Osteoblast (primary cell): ENCODE results near the gene OLFML1. TPM values are rescaled to one million over a fixed set of nuclear protein-coding genes. Genes with fewer than 3 reads are reported as not detected.
A peak's percentile ranks its signal among the peaks of the same experiment; 100 is the strongest.

Experiments used
- DNase-seq: peaks from one replicate; pipeline ENCODE4 v3.0.0; 2011; ENCODE audit warnings: low spot score, mixed read lengths; ENCODE audit not compliant: insufficient read length; ENCODE audit errors: missing footprints
- H2AFZ ChIP-seq: 2 replicates; pipeline ENCODE4 v1.6.0; 2011; ENCODE audit warnings: mild to moderate bottlenecking, low read length
- H3K27ac ChIP-seq: 2 replicates; pipeline ENCODE4 v1.5.1; 2011; ENCODE audit warnings: mild to moderate bottlenecking, low read depth, low read length, moderate library complexity
- H3K27me3 ChIP-seq: 2 replicates; pipeline ENCODE4 v1.6.0; 2012; ENCODE audit warnings: mild to moderate bottlenecking, control low read depth, inconsistent platforms, low read length, moderate library complexity; ENCODE audit not compliant: insufficient read depth
- H3K36me3 ChIP-seq: 2 replicates; pipeline ENCODE4 v1.5.1; 2011; ENCODE audit warnings: mild to moderate bottlenecking, low read length, control low read depth, moderate library complexity; ENCODE audit not compliant: insufficient read depth
- H3K4me1 ChIP-seq: 2 replicates; pipeline ENCODE4 v1.5.1; 2011; ENCODE audit warnings: mild to moderate bottlenecking, low read length, control low read depth, moderate library complexity; ENCODE audit not compliant: insufficient read depth
- H3K4me2 ChIP-seq: 2 replicates; pipeline ENCODE4 v1.6.0; 2011; ENCODE audit warnings: mild to moderate bottlenecking, low read length; ENCODE audit not compliant: insufficient read depth
- H3K4me3 ChIP-seq: fragments of 200-600 bp; sonication (generic); 3 replicates; pipeline ENCODE4 v1.5.1; 2012; ENCODE audit warnings: mild to moderate bottlenecking, low read length, inconsistent platforms; ENCODE audit not compliant: insufficient read depth
- H3K79me2 ChIP-seq: 2 replicates; pipeline ENCODE4 v1.6.0; 2012; ENCODE audit warnings: mild to moderate bottlenecking, low read length, control low read depth, inconsistent platforms; ENCODE audit not compliant: insufficient read depth
- H3K9me3 ChIP-seq: 2 replicates; pipeline ENCODE4 v1.5.1; 2011; ENCODE audit warnings: low read depth, low read length, control low read depth
- H4K20me1 ChIP-seq: 2 replicates; pipeline ENCODE4 v1.6.0; 2012; ENCODE audit warnings: mild to moderate bottlenecking, low read length, control low read depth; ENCODE audit not compliant: insufficient read depth
- CTCF ChIP-seq: IDR thresholded peaks from 2 replicates; pipeline ENCODE4 v1.5.1; 2011; ENCODE audit warnings: mild to moderate bottlenecking, low read depth, low read length, moderate library complexity; ENCODE audit errors: extremely low read depth
- total RNA-seq: library from RNA; depleted of rRNA; stranded (reverse); fragments of >200 nt; gene quantifications from 2 replicates; pipeline ENCODE4 v1.2.3, GENCODE V29; 2012

OLFML1 gene
- 20.3 and 33.0 TPM in 2 replicates for total RNA-seq

DNA sequence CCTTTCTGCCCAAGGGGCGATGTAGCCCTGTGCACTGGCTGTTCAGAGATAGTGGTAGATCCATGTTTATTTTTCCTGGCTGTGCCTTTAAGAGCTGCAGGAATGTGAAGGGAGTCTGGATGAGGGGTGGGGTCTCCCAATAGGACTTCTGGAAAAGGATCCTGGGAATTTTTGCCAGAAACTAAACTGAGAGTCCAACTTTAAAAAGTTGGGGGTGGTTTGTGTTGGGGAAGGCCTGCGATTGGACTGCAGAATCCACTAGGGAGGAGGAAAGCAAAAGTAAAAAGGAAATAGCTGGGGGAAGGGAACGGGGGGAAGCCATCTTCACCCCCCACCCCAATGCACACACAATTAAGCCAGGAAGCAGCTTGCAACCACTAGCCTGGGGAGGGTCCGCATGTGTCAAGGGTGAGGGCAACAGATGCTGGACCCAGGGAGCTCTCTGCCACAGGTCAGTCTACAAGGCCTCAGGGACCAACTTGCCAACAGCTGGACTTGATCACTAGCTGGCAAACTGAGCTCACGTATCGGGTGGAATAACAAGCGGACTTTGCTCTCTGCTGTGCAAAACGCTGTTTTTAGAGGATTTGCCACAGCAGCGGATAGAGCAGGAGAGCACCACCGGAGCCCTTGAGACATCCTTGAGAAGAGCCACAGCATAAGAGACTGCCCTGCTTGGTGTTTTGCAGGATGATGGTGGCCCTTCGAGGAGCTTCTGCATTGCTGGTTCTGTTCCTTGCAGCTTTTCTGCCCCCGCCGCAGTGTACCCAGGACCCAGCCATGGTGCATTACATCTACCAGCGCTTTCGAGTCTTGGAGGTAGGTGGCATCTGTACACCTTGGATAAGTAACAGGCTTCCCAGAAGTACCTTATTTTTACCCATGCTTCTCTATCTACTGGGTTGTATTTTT is at the start of gene OLFML1:
Gene OLFML1, plus strand, starts transcription at position 321 of the 912 bp plus-strand sequence. Its CDS starts 370 bp downstream, at position 691.
- H3K79me2 ChIP-seq = no peaks in the 10 kb centered on the region
- no peaks in the 10 kb centered on the region for H3K36me3 ChIP-seq
- no peak within 1 kb of the TSS for H3K27ac ChIP-seq
- peak within 1 kb of the TSS; percentile 34 for H3K4me2 ChIP-seq
- H3K27me3 ChIP-seq = no peaks in the 10 kb centered on the region
- DNase-seq = no peak
- H4K20me1 ChIP-seq = no peaks in the 10 kb centered on the region
- H3K4me1 ChIP-seq = peaks cover 6% of the 10 kb centered on the region
- TF ChIP-seq CTCF = no peak
- H2AFZ ChIP-seq = peak within 1 kb of the TSS; percentile 67
- H3K4me3 ChIP-seq = peak within 1 kb of the TSS; percentile 7
- no peaks in the 10 kb centered on the region for H3K9me3 ChIP-seq

DNA sequence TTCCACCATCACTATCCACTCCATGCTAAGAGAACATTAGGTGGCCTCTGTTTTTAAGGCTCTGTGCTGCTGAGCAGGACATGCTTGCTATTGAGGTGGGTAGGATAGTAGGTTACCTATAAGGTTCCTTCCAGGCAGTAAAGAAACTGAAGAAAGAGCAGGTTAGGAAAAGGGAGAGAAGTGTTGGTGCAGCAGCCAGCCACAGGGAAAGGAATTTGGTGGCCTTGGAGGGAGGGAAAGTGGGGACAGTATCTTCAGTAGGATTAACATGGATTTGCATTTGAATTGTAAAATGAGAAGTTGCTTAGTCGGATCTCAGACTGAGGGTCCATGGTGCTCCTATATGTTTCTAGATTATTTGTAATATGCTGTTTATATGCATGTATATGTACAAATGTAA is 49.2 kb upstream of the OLFML1 start:
- Histone ChIP-seq H3K4me2 (no peak overlapping the region), H3K36me3 (no peaks in the 10 kb centered on the region), H3K27me3 (no peaks in the 10 kb centered on the region), H3K4me1 (no peaks in the 10 kb centered on the region), H3K79me2 (no peaks in the 10 kb centered on the region), H2AFZ (no peak overlapping the region), H3K27ac (no peak overlapping the region), H4K20me1 (no peaks in the 10 kb centered on the region), H3K4me3 (no peak overlapping the region), H3K9me3 (no peaks in the 10 kb centered on the region)
- TF ChIP-seq CTCF = no peak
- DNase-seq = no peak

GRCh38 chr11:7436657-7437056 is 48.6 kb upstream of the OLFML1 start:
- H3K9me3 ChIP-seq = no peaks in the 10 kb centered on the region
- no peaks in the 10 kb centered on the region for H3K4me1 ChIP-seq
- DNase-seq = no peak
- no peak for TF ChIP-seq CTCF
- H3K27me3 ChIP-seq = no peaks in the 10 kb centered on the region
- H3K27ac ChIP-seq = no peak overlapping the region
- H3K79me2 ChIP-seq = no peaks in the 10 kb centered on the region
- no peak overlapping the region for H2AFZ ChIP-seq
- H3K4me2 ChIP-seq = no peak overlapping the region
- H3K4me3 ChIP-seq = no peak overlapping the region
- no peaks in the 10 kb centered on the region for H3K36me3 ChIP-seq
- no peaks in the 10 kb centered on the region for H4K20me1 ChIP-seq

DNA sequence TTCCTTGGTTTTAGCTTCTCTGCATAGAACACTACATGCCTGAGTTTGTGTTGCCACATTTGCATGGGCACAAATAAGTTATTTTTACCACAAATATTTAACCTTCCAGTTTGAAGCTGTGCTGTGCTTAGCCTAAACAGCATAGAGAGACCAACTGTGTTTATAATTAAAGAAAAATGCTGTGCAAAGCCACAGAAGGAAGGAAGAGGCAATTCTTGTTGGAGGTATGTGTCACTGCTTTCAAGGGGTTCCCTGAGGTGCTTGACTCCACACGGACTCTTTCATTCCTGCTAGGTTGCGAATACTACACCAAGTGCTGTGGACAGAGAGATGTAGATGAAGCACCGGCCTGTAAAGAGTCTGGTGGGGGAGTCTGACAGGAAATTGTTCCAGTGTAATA is 47.6 kb upstream of the OLFML1 start:
- H3K79me2 ChIP-seq = no peaks in the 10 kb centered on the region
- H3K9me3 ChIP-seq = no peaks in the 10 kb centered on the region
- H3K4me3 ChIP-seq = no peak overlapping the region
- no peaks in the 10 kb centered on the region for H3K4me1 ChIP-seq
- DNase-seq = no peak
- H4K20me1 ChIP-seq = no peaks in the 10 kb centered on the region
- no peaks in the 10 kb centered on the region for H3K36me3 ChIP-seq
- no peak overlapping the region for H3K4me2 ChIP-seq
- H2AFZ ChIP-seq = no peak overlapping the region
- TF ChIP-seq CTCF = no peak
- H3K27ac ChIP-seq = no peak overlapping the region
- no peaks in the 10 kb centered on the region for H3K27me3 ChIP-seq
